ENCODE results near the gene HERC2.
"Not testable (repeated sequence)": the region's sequence is repeated elsewhere in the genome, so short reads cannot be mapped to it uniquely, and the experiment has no call there.

The HERC2 gene

GRCh38 chr15:28122038-28122949, 199.7 kb downstream of the HERC2 start:
- no peaks in the 10 kb centered on the region for H3K9me3 Mint-ChIP-seq
- DNase-seq (no peak), ATAC-seq (no peak)
- no peaks in the 10 kb centered on the region for H3K4me1 Mint-ChIP-seq
- peak overlapping the region; percentile 34 to 65 for H3K27ac Mint-ChIP-seq
- no peaks in the 10 kb centered on the region for H3K27me3 Mint-ChIP-seq
- no peak overlapping the region for H3K4me3 Mint-ChIP-seq

- not testable (repeated sequence) for H3K4me3 Mint-ChIP-seq, H3K9me3 Mint-ChIP-seq, ATAC-seq, H3K4me1 Mint-ChIP-seq, DNase-seq, H3K27me3 Mint-ChIP-seq
- H3K27ac Mint-ChIP-seq: peak overlapping the region in 1 of 2 donors; percentile 78
These were observed 200.4 kb downstream of the HERC2 start for GRCh38 chr15:28121577-28121976.

DNA sequence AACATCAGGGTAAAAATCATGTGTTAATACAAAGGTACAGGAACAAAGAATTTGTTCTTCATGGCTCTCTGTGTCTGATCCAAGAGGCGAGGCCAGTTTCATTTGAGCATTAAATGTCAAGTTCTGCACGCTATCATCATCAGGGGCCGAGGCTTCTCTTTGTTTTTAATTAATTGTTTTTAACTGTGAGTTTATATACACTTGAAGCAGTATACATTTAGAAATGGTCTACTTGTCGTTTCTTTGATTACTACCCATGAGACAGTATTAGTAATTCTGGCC, 201.7 kb downstream of the HERC2 start:
- H3K27me3 Mint-ChIP-seq: no peaks in the 10 kb centered on the region

DNA sequence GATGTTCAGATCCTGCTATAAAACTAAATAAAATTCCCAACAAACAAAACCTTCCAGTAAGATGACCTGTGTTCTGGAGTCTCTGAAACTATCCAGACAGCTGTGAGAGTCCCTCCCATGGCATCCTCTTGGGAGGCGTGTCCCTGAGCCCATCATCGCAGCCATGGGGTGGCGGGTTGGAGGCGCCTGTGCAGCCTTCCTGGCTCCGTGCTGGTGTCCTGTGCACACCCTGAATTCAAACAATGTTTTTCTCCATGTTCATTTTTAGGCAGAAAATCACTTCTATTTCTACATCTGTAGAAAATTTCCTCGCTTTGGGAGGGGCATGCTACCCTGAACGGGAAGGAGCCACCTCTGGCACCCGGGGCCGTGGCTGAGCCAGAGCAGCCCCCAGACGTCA, 203.4 kb downstream of the HERC2 start:
- ATAC-seq (no peak), DNase-seq (no peak)
- Mint-ChIP-seq H3K4me1 (no peaks in the 10 kb centered on the region), H3K27me3 (no peaks in the 10 kb centered on the region), H3K27ac (no peak overlapping the region), H3K4me3 (no peak overlapping the region), H3K9me3 (no peaks in the 10 kb centered on the region)

More for the DNA sequence above, 201.7 kb downstream of the HERC2 start:
- no peak overlapping the region for H3K4me3 Mint-ChIP-seq
- H3K27ac Mint-ChIP-seq: no peak overlapping the region
- H3K9me3 Mint-ChIP-seq: no peaks in the 10 kb centered on the region
- DNase-seq (no peak), ATAC-seq (no peak)
- H3K4me1 Mint-ChIP-seq: no peaks in the 10 kb centered on the region

DNA sequence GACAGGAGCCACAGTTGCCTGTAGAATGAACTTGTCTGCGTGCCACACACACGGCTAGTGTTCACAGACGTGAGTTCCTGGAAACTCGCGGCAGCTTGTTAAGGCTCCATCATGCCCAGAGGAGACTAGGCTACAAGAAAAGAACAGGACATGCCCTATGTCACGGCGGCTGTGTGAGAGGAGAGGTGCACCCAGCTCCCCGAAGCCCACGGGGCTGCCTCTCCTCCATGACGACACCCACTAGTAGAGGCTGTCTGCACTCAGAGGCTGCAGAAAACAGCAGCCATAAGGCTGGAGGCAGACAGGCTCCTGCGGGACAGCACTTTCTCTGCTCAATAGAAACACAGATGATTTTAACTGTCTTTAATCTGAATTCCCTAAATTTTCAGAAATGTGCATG, 203.9 kb downstream of the HERC2 start:
- H3K27ac Mint-ChIP-seq: no peak overlapping the region
- H3K4me3 Mint-ChIP-seq: no peak overlapping the region
- no peaks in the 10 kb centered on the region for H3K9me3 Mint-ChIP-seq
- no peak for ATAC-seq
- H3K4me1 Mint-ChIP-seq: no peaks in the 10 kb centered on the region
- DNase-seq: no peak
- no peaks in the 10 kb centered on the region for H3K27me3 Mint-ChIP-seq

DNA sequence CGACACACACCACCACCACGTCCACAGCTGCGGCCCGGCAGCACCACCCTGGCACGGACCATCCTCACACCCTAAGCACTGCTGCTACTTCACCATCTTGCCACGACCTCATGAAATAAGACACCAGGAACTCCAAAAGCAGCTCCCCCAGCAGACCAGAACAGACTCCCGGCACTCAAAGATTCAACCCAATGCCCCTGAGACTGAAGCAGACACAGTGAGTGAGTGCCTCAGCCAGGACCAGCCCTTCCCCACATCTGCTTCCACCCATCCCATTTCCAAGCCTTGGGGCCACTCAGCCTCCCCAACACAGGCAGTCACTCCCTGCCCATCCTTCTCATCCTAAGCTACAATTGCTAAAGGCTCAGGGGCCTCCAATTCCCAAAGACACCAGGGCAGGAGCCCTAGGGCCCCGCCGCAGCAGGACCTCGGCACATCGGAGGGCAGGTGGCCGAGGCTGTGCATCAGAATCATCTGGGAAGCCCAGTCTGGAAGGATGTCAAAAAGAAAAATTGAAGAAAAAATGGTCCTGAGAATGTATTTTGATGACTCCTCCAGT, 204.5 kb downstream of the HERC2 start:
- Mint-ChIP-seq H3K27me3 (no peaks in the 10 kb centered on the region), H3K4me1 (no peaks in the 10 kb centered on the region), H3K9me3 (no peaks in the 10 kb centered on the region), H3K4me3 (no peak overlapping the region), H3K27ac (peak overlapping the region in 1 of 2 donors; percentile 67)
- ATAC-seq (no peak), DNase-seq (no peak)

- Mint-ChIP-seq H3K4me1 (no peaks in the 10 kb centered on the region), H3K4me3 (no peak overlapping the region), H3K27ac (no peak overlapping the region), H3K27me3 (no peaks in the 10 kb centered on the region), H3K9me3 (no peaks in the 10 kb centered on the region)
- no peak for DNase-seq
- no peak for ATAC-seq
These were observed 205.2 kb downstream of the HERC2 start for GRCh38 chr15:28116521-28117431.

- ATAC-seq: no peak
These were observed 206.1 kb downstream of the HERC2 start for GRCh38 chr15:28115871-28116270.

GRCh38 chr15:28114721-28115622, 207.0 kb downstream of the HERC2 start:
- H3K4me1 Mint-ChIP-seq: no peaks in the 10 kb centered on the region
- H3K27ac Mint-ChIP-seq: no peak overlapping the region
- no peak for DNase-seq
- H3K4me3 Mint-ChIP-seq: no peak overlapping the region
- no peaks in the 10 kb centered on the region for H3K9me3 Mint-ChIP-seq
- H3K27me3 Mint-ChIP-seq: no peaks in the 10 kb centered on the region
- ATAC-seq: no peak

More at GRCh38 chr15:28115871-28116270, 206.1 kb downstream of the HERC2 start:
- no peaks in the 10 kb centered on the region for H3K4me1 Mint-ChIP-seq
- H3K4me3 Mint-ChIP-seq: no peak overlapping the region
- H3K27me3 Mint-ChIP-seq: no peaks in the 10 kb centered on the region
- H3K27ac Mint-ChIP-seq: no peak overlapping the region
- no peaks in the 10 kb centered on the region for H3K9me3 Mint-ChIP-seq
- no peak for DNase-seq

- Mint-ChIP-seq H3K4me3 (no peak overlapping the region), H3K9me3 (no peaks in the 10 kb centered on the region), H3K27ac (no peak overlapping the region), H3K27me3 (no peaks in the 10 kb centered on the region), H3K4me1 (no peaks in the 10 kb centered on the region)
- DNase-seq (no peak), ATAC-seq (no peak)
These were observed 207.9 kb downstream of the HERC2 start for GRCh38 chr15:28114114-28114455.

- Mint-ChIP-seq H3K27ac (no peak overlapping the region), H3K9me3 (no peaks in the 10 kb centered on the region), H3K4me1 (no peaks in the 10 kb centered on the region), H3K27me3 (no peaks in the 10 kb centered on the region), H3K4me3 (no peak overlapping the region)
- DNase-seq (no peak), ATAC-seq (no peak)
These were observed 208.4 kb downstream of the HERC2 start for GRCh38 chr15:28113394-28114113.

DNA sequence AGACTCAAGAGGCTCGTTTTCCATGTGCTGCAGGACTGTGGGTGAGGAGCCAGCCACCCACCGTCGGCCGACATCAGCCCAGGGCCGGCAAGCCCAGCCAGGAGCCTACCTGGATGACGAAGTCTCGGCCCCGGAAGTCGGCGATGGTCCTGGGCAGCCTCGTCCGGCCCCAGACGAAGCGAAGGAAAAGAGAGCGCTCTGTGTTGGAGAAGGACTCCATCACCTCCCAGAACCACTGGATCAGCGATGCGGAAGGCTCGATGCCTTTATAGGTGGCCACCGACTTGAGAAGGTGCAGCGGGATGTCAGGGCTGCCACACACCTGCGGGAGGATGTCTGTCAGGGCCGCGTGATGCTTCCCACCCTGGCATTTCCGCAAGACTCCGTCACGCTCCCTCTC, 209.0 kb downstream of the HERC2 start:
- H3K9me3 Mint-ChIP-seq: no peaks in the 10 kb centered on the region
- DNase-seq: no peak
- no peak overlapping the region for H3K4me3 Mint-ChIP-seq
- H3K4me1 Mint-ChIP-seq: no peaks in the 10 kb centered on the region
- no peaks in the 10 kb centered on the region for H3K27me3 Mint-ChIP-seq
- no peak for ATAC-seq
- H3K27ac Mint-ChIP-seq: no peak overlapping the region

- H3K4me3 Mint-ChIP-seq: no peak overlapping the region
- H3K27ac Mint-ChIP-seq: no peak overlapping the region
- peaks cover 7% of the 10 kb centered on the region for H3K27me3 Mint-ChIP-seq
- DNase-seq (no peak), ATAC-seq (no peak)
- H3K9me3 Mint-ChIP-seq: no peaks in the 10 kb centered on the region
- no peaks in the 10 kb centered on the region for H3K4me1 Mint-ChIP-seq
These were observed 209.7 kb downstream of the HERC2 start for GRCh38 chr15:28112101-28112760.

DNA sequence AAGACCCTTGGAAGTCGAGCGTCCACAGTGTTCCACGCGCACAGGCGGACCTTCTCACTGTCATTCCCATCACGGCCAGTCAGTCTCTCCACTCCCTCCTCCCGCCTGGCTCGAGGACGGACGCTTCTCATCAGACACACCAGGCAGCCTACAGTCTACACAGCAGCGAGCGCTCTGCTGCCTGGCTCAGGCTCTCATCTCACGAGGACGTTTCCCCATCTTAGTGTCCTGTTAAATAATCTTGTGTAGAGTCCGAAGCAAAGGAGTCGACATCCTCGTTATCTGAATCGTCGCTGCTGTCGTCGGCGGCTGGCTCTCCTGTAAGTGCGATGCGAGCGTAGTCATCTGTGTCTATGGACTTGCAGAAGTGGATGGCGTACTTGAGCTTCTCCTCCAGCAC, 210.4 kb downstream of the HERC2 start:
- Mint-ChIP-seq H3K4me1 (no peaks in the 10 kb centered on the region), H3K9me3 (no peaks in the 10 kb centered on the region), H3K27me3 (peaks cover 11% of the 10 kb centered on the region), H3K27ac (no peak overlapping the region), H3K4me3 (no peak overlapping the region)
- no peak for ATAC-seq
- no peak for DNase-seq

Measured in stimulated activated naive CD8-positive, alpha-beta T cell treated with anti-CD3 and anti-CD28 coated beads, Interleukin-15, amount 100 ng/mL, for 72 hours (primary cell).